B cell (primary cell): ENCODE measurements around the gene ZP4.

ENCODE experiments used
- CTCF ChIP-seq: fragments of 200-600 bp; IDR thresholded peaks from one replicate; pipeline ENCODE4 v1.8.0; 2022; ENCODE audit warnings: antibody characterized with exemption, mild to moderate bottlenecking
- EZH2 ChIP-seq: IDR thresholded peaks from 2 replicates; pipeline ENCODE4 v1.6.1; 2012; ENCODE audit warnings: borderline replicate concordance, low read depth, mild to moderate bottlenecking, moderate library complexity, low read length; ENCODE audit not compliant: insufficient read depth, poor library complexity, severe bottlenecking

DNA sequence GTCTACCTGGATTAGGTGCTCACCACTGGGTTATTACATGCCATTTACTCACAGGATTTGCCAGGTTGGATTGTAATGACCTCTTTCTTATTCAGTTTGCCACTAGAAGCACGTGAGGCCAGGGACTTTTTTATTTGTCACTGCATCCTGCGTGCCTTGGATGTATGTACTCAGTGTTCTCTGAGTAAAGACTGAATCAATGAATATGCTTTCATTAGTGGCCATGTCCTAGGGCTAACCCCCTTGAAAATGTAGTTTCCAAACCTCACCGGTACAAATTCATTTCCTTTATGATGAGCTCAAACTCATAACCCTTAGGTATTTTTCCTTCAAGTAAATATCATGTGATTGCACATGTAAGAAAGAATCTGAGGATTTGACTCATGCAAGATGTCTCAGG, 1.3 kb upstream of the ZP4 start:
- TF ChIP-seq CTCF = no peak
- TF ChIP-seq EZH2 = no peak
